GM06990 (cell line): ENCODE measurements around the gene TBC1D5.

Source experiments
- DNase-seq: peaks from one replicate; pipeline ENCODE4 v3.0.0-alpha.2; 2011; ENCODE audit not compliant: insufficient read length; ENCODE audit errors: extremely low read depth
- H3K27me3 ChIP-seq: replicated peaks from 2 replicates; pipeline ENCODE4 v1.6.0; 2011; ENCODE audit warnings: low read length; ENCODE audit not compliant: control insufficient read depth, insufficient read depth
- H3K36me3 ChIP-seq: 2 replicates; pipeline ENCODE4 v1.5.1; 2011; ENCODE audit warnings: low read length; ENCODE audit not compliant: control insufficient read depth, insufficient read depth
- H3K4me3 ChIP-seq: replicated peaks from 2 replicates; pipeline ENCODE4 v1.5.1; 2011; ENCODE audit warnings: low read depth, mild to moderate bottlenecking, control low read depth, low read length
- CTCF ChIP-seq: IDR thresholded peaks from 2 replicates; pipeline ENCODE4 v1.5.1; 2011; ENCODE audit warnings: low read length, control low read depth, mild to moderate bottlenecking, inconsistent platforms; ENCODE audit not compliant: insufficient read depth, poor library complexity, severe bottlenecking

The TBC1D5 gene

GRCh38 chr3:17607905-17608304, 134.5 kb downstream of the TBC1D5 start:
- Histone ChIP-seq H3K27me3 (no peaks in the 10 kb centered on the region), H3K4me3 (no peak overlapping the region), H3K36me3 (no peaks in the 10 kb centered on the region)
- no peak for TF ChIP-seq CTCF
- DNase-seq = no peak

- Histone ChIP-seq H3K27me3 (no peaks in the 10 kb centered on the region), H3K36me3 (no peaks in the 10 kb centered on the region), H3K4me3 (no peak overlapping the region)
- TF ChIP-seq CTCF = no peak
- no peak for DNase-seq
Measured at GRCh38 chr3:17605934-17606333, 136.5 kb downstream of the TBC1D5 start.

- DNase-seq = no peak
- Histone ChIP-seq H3K4me3 (no peak overlapping the region), H3K27me3 (no peaks in the 10 kb centered on the region), H3K36me3 (no peaks in the 10 kb centered on the region)
- no peak for TF ChIP-seq CTCF
Measured at GRCh38 chr3:17605032-17605431, 137.4 kb downstream of the TBC1D5 start.

DNA sequence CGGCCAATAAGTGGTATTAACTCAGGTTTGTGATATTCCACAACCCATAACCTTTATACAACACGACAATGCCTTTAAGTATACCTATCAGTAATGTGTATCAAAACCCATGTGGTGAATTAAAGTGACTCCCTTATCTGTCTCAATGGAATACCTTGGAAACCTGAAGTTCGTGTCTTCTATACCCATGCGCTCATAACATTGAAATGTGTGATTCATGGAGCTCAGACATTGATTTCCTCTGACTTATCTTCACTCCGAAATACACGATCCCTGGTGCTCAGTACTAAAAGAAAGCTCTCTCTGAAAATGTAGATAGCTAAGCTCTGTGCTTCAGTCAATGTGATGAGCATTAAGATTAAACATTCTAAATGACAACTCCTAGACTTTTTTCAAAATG, 140.3 kb downstream of the TBC1D5 start:
- no peak for DNase-seq
- Histone ChIP-seq H3K27me3 (no peaks in the 10 kb centered on the region), H3K36me3 (no peaks in the 10 kb centered on the region), H3K4me3 (no peak overlapping the region)
- TF ChIP-seq CTCF = no peak

- TF ChIP-seq CTCF = no peak
- H3K27me3 ChIP-seq = no peaks in the 10 kb centered on the region
- no peak for DNase-seq
Measured at GRCh38 chr3:17592956-17593355, 149.5 kb downstream of the TBC1D5 start.

DNA sequence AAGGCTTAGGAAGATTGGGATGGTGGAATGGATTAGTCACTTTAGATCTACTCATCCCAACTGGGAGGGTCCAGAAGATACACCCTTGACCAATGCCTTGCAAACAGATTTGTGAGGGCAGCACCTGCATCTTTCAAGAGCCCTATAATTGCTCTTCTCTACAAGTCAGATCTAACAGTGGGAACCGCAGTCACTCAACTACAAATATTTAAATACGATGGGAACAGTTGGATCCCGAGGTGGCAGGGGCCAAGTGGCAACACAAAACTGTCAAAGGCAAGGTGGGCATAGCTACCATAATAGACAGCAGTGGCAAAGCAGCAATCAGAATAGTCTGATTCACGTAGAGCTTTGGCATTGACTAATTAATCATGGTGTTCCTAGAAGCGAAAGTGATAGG, 152.0 kb downstream of the TBC1D5 start:
- TF ChIP-seq CTCF = no peak
- H3K36me3 ChIP-seq = no peaks in the 10 kb centered on the region; the same call in 1 of the 2 replicates
- no peak overlapping the region for H3K4me3 ChIP-seq
- DNase-seq = no peak
- no peaks in the 10 kb centered on the region for H3K27me3 ChIP-seq

More at GRCh38 chr3:17592956-17593355, 149.5 kb downstream of the TBC1D5 start:
- no peak overlapping the region for H3K4me3 ChIP-seq
- no peaks in the 10 kb centered on the region; the same call in 1 of the 2 replicates for H3K36me3 ChIP-seq
